ENCODE data around the gene ENTPD3. TPM values are rescaled to one million over a fixed set of nuclear protein-coding genes. Genes with fewer than 3 reads are reported as not detected.

The ENTPD3 gene
- total RNA-seq, 1 experiment from 2014 or later: 0.50 TPM

GRCh38 chr3:40382617-40382979 is 4.4 kb upstream of the ENTPD3 start (continued):
- no peak for TF ChIP-seq JUN (CRISPR knock-in tag; IDR thresholded peaks at IDR 0.05)

GRCh38 chr3:40386213-40386612 is 771 bp upstream of the ENTPD3 start:
- no peaks in the 10 kb centered on the region for H3K9me3 Mint-ChIP-seq
- H3K36me3 Mint-ChIP-seq: no peaks in the 10 kb centered on the region
- ChIA-PET POLR2A (no interaction called here), CTCF (no interaction called here)
- no peak for ATAC-seq
- peak overlapping the region; percentile 87 for H3K4me3 Mint-ChIP-seq
- peaks cover 16% of the 10 kb centered on the region for H3K4me1 Mint-ChIP-seq
- no peak overlapping the region for H3K27ac Mint-ChIP-seq
- DNase-seq (ENCODE audit: low spot score): no peak
- H3K27me3 Mint-ChIP-seq (ENCODE audit: low read depth): peaks cover 49% of the 10 kb centered on the region
- TF ChIP-seq ZNF396 (CRISPR knock-in tag; IDR thresholded peaks at IDR 0.05; ENCODE audit: borderline replicate concordance): no peak
- TF ChIP-seq ZNF671 (CRISPR knock-in tag; IDR thresholded peaks at IDR 0.05): no peak
- no peak for TF ChIP-seq CBFB (CRISPR knock-in tag; IDR thresholded peaks at IDR 0.05; ENCODE audit: low read depth)
- TF ChIP-seq GTF2I (CRISPR knock-in tag; conservative IDR thresholded peaks at IDR 0.05): no peak
- TF ChIP-seq ZBTB43 (CRISPR knock-in tag; IDR thresholded peaks at IDR 0.05): no peak
- no peak for TF ChIP-seq AFF4 (CRISPR knock-in tag; IDR thresholded peaks at IDR 0.05; ENCODE audit: borderline replicate concordance)
- TF ChIP-seq NFE2L1 (CRISPR knock-in tag; IDR thresholded peaks at IDR 0.05): no peak
- TF ChIP-seq TCF7 (CRISPR knock-in tag; IDR thresholded peaks at IDR 0.05; ENCODE audit: low read depth): no peak
- no peak for TF ChIP-seq E2F4 (CRISPR knock-in tag; IDR thresholded peaks at IDR 0.05; ENCODE audit: borderline replicate concordance, low read depth)
- no peak for TF ChIP-seq CTCF (IDR thresholded peaks at IDR 0.05)
- no peak for TF ChIP-seq USF1 (CRISPR knock-in tag; IDR thresholded peaks at IDR 0.05)
- no peak for TF ChIP-seq ZMAT4 (CRISPR knock-in tag; IDR thresholded peaks at IDR 0.05)
- TF ChIP-seq ESRRA (CRISPR knock-in tag; IDR thresholded peaks at IDR 0.05; ENCODE audit: borderline replicate concordance): no peak
- TF ChIP-seq OVOL2 (CRISPR knock-in tag; IDR thresholded peaks at IDR 0.05; ENCODE audit: borderline replicate concordance): no peak
- no peak for TF ChIP-seq NR3C1 (CRISPR knock-in tag; conservative IDR thresholded peaks at IDR 0.05; ENCODE audit: low read depth)
- no peak for TF ChIP-seq ARID4B (CRISPR knock-in tag; IDR thresholded peaks at IDR 0.05; ENCODE audit: borderline replicate concordance)
- TF ChIP-seq TEAD4 (CRISPR knock-in tag; IDR thresholded peaks at IDR 0.05): no peak
- no peak for TF ChIP-seq JUN (CRISPR knock-in tag; IDR thresholded peaks at IDR 0.05)
- TF ChIP-seq SOX15 (CRISPR knock-in tag; IDR thresholded peaks at IDR 0.05): no peak

Data from WTC11 (cell line).